Heart right ventricle (tissue), 16 donors: ENCODE measurements around the gene MRPL2. TPM values are rescaled to one million over a fixed set of nuclear protein-coding genes. Genes with fewer than 3 reads are reported as not detected.

ENCODE experiments used
- ATAC-seq, 8 donors: fragments of 200-7000 bp; cut with Tn5 transposase; one replicate each; pipeline ENCODE4 v1.9.1; 2020; ENCODE audit warnings: mild to moderate bottlenecking in 8 of 8, moderate library complexity in 8 of 8, moderate number of reproducible peaks in 1 of 8
- DNase-seq, 2 donors: peaks; one replicate each; pipeline ENCODE4 v3.0.0-alpha.2; 2020
- H3K27ac ChIP-seq, 10 donors: fragments of 200-600 bp; sonication (generic) in 2 of 10; one replicate each; pipeline versions ENCODE4 v1.5.0 to v1.8.0; 2020 to 2022; ENCODE audit warnings: mild to moderate bottlenecking in 3 of 10
- H3K27me3 ChIP-seq, 7 donors: fragments of 200-600 bp; one replicate each; pipeline ENCODE4 v1.8.0; 2021 to 2022; ENCODE audit warnings: mild to moderate bottlenecking in 2 of 7
- H3K36me3 ChIP-seq, 9 donors: fragments of 200-600 bp; sonication (generic) in 1 of 9; one replicate each; pipeline versions ENCODE4 v1.5.0 to v1.8.0; 2020 to 2022; ENCODE audit warnings: mild to moderate bottlenecking in 2 of 9
- H3K4me1 ChIP-seq, 9 donors: fragments of 200-600 bp; sonication (generic) in 1 of 9; one replicate each; pipeline versions ENCODE4 v1.5.0 to v1.8.0; 2020 to 2022; ENCODE audit warnings: mild to moderate bottlenecking in 4 of 9
- H3K4me3 ChIP-seq, 10 donors: fragments of 200-600 bp; sonication (generic) in 2 of 10; one replicate each; pipeline versions ENCODE4 v1.5.0 to v1.8.0; 2020 to 2022; ENCODE audit warnings: mild to moderate bottlenecking in 7 of 10, moderate library complexity in 2 of 10
- H3K9me3 ChIP-seq, 11 donors: fragments of 200-600 bp in 10 of 11; sonication (generic) in 2 of 11; one replicate each; pipeline versions ENCODE4 v1.5.0 to v1.8.0; 2013 to 2022; ENCODE audit warnings: mild to moderate bottlenecking in 2 of 11, control low read depth in 1 of 11, moderate library complexity in 1 of 11
- CTCF ChIP-seq, 9 donors: fragments of 200-600 bp; sonication (generic) in 2 of 9; IDR thresholded peaks; one replicate each; pipeline versions ENCODE4 v1.5.0 to v1.8.0; 2021 to 2022; ENCODE audit warnings: antibody characterized with exemption in 9 of 9, mild to moderate bottlenecking in 5 of 9, moderate library complexity in 1 of 9
- WGBS, 2 donors: extraction: QIAGEN DNeasy Blood & Tissue Kit; methylation state at CpG; one replicate each; pipeline ENCODE4 v1.1.7; 2013; ENCODE audit warnings: inconsistent platforms in 1 of 2; 5-methylcytosine and 5-hydroxymethylcytosine counted together
- intact Hi-C, 10 donors: fragments of 100-400 bp; cut with DNase I; formaldehyde crosslinking; loops; one replicate each; pipeline versions ENCODE4 v1.11.1 to v1.14.2; 2022
- polyA plus RNA-seq, 2 donors: library from polyadenylated mRNA; stranded (reverse); fragments of 200-250 nt; gene quantifications; one replicate each; pipeline ENCODE4 v1.2.3, GENCODE V29; 2013
- total RNA-seq, 10 donors: library from RNA; stranded (reverse); fragmentation: NEBNext Ultra II Directional in 3 of 10; extraction: Animal tissue kit (Norgen Biotek cat#: 25700) in 3 of 10; gene quantifications; one replicate each; pipeline versions ENCODE4 v1.2.1 to v1.2.4, GENCODE V29; 2021 to 2023
- donor health status: Arrhythmogenic right ventricular cardiomyopathy.
- donor health status: ischemic (EF 13 %, LVEDD 7.1; RV severe dilation, severe dysfunction).
- donor health status: healthy with polysubstance abuse.
- donor health status: DM: no; HTN: yes; CAD: no.
- donor health status: DM: no; HTN: no; CAD: no.
- donor health status: ischemic (EF 25% LVEDD 6.9; RV normal size, moderate dysfunction).
- donor health status: ischemic (EF 25% LVEDD 5.7; RV mildly dilated, moderate dysfunction).
- donor health status: healthy.
- donor health status: DM: yes; HTN: yes; CAD: no.
- donor health status: Ischemic cardiomyopathy.
- donor health status: ischemic (EF 35%, LVEDD 5.7; RV mildly dilated, moderate dysfunction).
- donor health status: nonischemic (EF 11% LVEDD 7.7; RV severe dilation, severe dysfunction).
- donor health status: DM: yes; HTN: yes; CAD: no.
- donor health status: PGD.
- donor health status: ischemic (EF 29% LVEDD 5.4; RV normal size, mild dysfunction).
- donor health status: nonischemic (EF 23%, LVEDD 6.1; RV moderate dilation, normal function).

Gene MRPL2
- total and polyA plus RNA-seq, 12 donors = 76.0 to 165 (median 97.6) TPM

GRCh38 chr6:43040542-43041257 lies 18.5 kb downstream of the MRPL2 start:
- intact Hi-C loops = no loop called here

GRCh38 chr6:43038727-43039126 lies 20.5 kb downstream of the MRPL2 start:
- peaks cover 0 to 91% (median 18%) of the 10 kb centered on the region in 9 donors for H3K36me3 ChIP-seq
- WGBS, 2 donors = 81 to 89% methylated on average over 9 of the region's 9 CpGs
- H3K9me3 ChIP-seq = no peaks in the 10 kb centered on the region
- ATAC-seq (no peak), DNase-seq (no peak)
- no peak for TF ChIP-seq CTCF (IDR thresholded peaks at IDR 0.05)
- no peak overlapping the region for H3K27ac ChIP-seq
- H3K4me3 ChIP-seq = no peak overlapping the region
- no peaks in the 10 kb centered on the region for H3K27me3 ChIP-seq
- intact Hi-C loops = no loop called here
- peaks cover 0 to 30% (median 17%) of the 10 kb centered on the region in 9 donors for H3K4me1 ChIP-seq

More at GRCh38 chr6:43040542-43041257, 18.5 kb downstream of the MRPL2 start:
- H3K4me3 ChIP-seq = no peak overlapping the region
- H3K36me3 ChIP-seq = peaks cover 0 to 91% (median 23%) of the 10 kb centered on the region in 9 donors
- H3K9me3 ChIP-seq = no peaks in the 10 kb centered on the region
- no peak for DNase-seq
- no peak overlapping the region for H3K27ac ChIP-seq
- no peaks in the 10 kb centered on the region for H3K27me3 ChIP-seq
- H3K4me1 ChIP-seq = peaks cover 0 to 21% (median 9%) of the 10 kb centered on the region in 9 donors
- ATAC-seq = no peak
- no peak for TF ChIP-seq CTCF (IDR thresholded peaks at IDR 0.05)
- 93 to 95% methylated on average over 18 of the region's 18 CpGs for WGBS, 2 donors

- DNase-seq = no peak
- peak overlapping the region in 2 of 10 donors; percentile 42 to 56 for H3K27ac ChIP-seq
- H3K36me3 ChIP-seq = peaks cover 0 to 91% (median 17%) of the 10 kb centered on the region in 9 donors
Measured at GRCh38 chr6:43037706-43038105, 21.5 kb downstream of the MRPL2 start.

GRCh38 chr6:43037197-43037596 lies 22.0 kb downstream of the MRPL2 start:
- H3K36me3 ChIP-seq = peaks cover 0 to 91% (median 18%) of the 10 kb centered on the region in 9 donors
- no peak overlapping the region for H3K4me3 ChIP-seq
- ATAC-seq (peak in 7 of 8 donors; percentile 14 to 56 (median 37)), DNase-seq (peak in 1 of 2 donors; percentile 43)
- peak in 1 of 9 donors; percentile 24 for TF ChIP-seq CTCF (IDR thresholded peaks at IDR 0.05)
- 51 to 72% methylated on average over 5 of the region's 5 CpGs for WGBS, 2 donors
- H3K4me1 ChIP-seq = peaks cover 0 to 30% (median 17%) of the 10 kb centered on the region in 9 donors
- intact Hi-C loops = no loop called here
- H3K27me3 ChIP-seq = no peaks in the 10 kb centered on the region
- peak overlapping the region in 3 of 10 donors; percentile 42 to 56 (median 56) for H3K27ac ChIP-seq
- H3K9me3 ChIP-seq = no peaks in the 10 kb centered on the region

More at GRCh38 chr6:43037706-43038105, 21.5 kb downstream of the MRPL2 start:
- 90% methylated on average over 9 of the region's 9 CpGs for WGBS, 2 donors
- ATAC-seq = peak in 1 of 8 donors; percentile 2
- no peak for TF ChIP-seq CTCF (IDR thresholded peaks at IDR 0.05)
- Histone ChIP-seq H3K4me3 (no peak overlapping the region), H3K27me3 (no peaks in the 10 kb centered on the region), H3K4me1 (peaks cover 0 to 30% (median 17%) of the 10 kb centered on the region in 9 donors), H3K9me3 (no peaks in the 10 kb centered on the region)
- intact Hi-C loops = no loop called here
